ENCODE results near the gene USP9Y. TPM values are rescaled to one million over a fixed set of nuclear protein-coding genes. Genes with fewer than 3 reads are reported as not detected.

USP9Y gene
- total and polyA plus RNA-seq, 2 donors (not counting 3 experiments of a cell fraction or from before 2014, with no cell fraction given) = 13.6 to 17.4 TPM

DNA sequence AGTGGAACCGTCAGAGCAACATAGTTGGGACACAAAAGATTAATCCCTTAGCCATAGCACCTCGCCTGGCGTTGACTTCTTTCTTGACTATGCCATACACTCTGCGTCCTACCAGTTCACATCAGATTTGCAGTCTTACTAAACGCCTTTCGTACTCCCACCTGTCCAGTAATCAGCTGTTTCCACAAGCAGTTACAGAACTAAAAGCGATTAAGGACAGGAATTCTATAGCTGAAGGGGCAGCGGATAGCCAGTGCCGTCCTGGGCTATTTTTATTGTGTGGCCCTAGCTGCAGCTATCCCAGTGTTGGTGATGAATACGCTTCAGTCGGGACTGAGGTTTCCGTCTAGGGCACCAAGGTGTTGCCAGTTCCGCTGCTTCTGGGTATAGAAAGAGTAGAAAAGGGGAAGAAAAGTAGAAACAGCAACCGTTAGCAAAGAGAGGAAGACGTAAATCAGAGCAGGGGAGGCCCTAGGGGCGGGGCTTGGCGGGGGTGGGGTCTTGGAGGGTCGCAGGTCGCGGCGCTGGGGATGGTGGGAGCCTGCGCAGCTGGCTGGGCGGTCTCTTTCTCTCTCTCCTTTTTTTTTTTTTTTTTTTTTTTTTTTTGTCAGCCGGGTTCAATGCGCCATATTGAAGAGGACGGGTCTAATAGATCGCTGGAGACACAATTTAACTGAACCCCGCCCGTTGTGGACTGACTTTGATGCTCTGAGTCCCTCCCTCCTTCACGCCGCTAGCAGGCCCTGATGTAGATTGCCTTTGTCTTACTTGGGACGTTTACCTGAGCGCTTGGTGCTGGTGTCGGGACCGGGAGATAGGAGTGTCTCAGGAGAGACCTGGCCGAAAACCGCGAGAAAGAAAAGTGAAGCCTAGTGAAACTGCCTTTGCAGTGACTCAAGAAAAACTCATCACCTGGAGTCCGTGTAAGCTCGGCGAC, 39.0 kb upstream of the USP9Y start:
- Histone ChIP-seq H3K27ac (ENCODE audit: insufficient read depth, low read depth, low read length) (peak overlapping the region; percentile 93), H3K27me3 (ENCODE audit: control insufficient read depth in 2 of 2, insufficient read depth in 2 of 2, low read length in 2 of 2) (no peaks in the 10 kb centered on the region), H3K79me2 (ENCODE audit: control insufficient read depth, insufficient read depth, low read length) (peaks cover 38% of the 10 kb centered on the region), H2AFZ (ENCODE audit: low read depth, low read length) (peak overlapping the region; percentile 97), H3K9me3 (replicated peaks; ENCODE audit: control insufficient read depth, insufficient read depth, low read length) (no peaks in the 10 kb centered on the region), H3K9ac (replicated peaks; ENCODE audit: extremely low read depth, insufficient read depth, low read length) (peak overlapping the region; percentile 99), H3K4me2 (ENCODE audit: insufficient read depth, low read length) (peak overlapping the region; percentile 98), H3K4me1 (ENCODE audit: control insufficient read depth, extremely low read depth, insufficient read depth, low read length) (peaks cover 13% of the 10 kb centered on the region), H3K36me3 (ENCODE audit: control insufficient read depth in 2 of 2, extremely low read depth in 1 of 2, insufficient read depth in 2 of 2, low read length in 2 of 2) (no peaks in the 10 kb centered on the region), H3K9me1 (replicated peaks; ENCODE audit: control insufficient read depth, extremely low read depth, insufficient read depth, low read length) (no peaks in the 10 kb centered on the region), H3K4me3 (replicated peaks in 1 of 3; ENCODE audit: insufficient read depth in 1 of 3, low read depth in 1 of 3, low read length in 3 of 3) (peak overlapping the region; percentile 69 to 99 (median 97)), H4K20me1 (replicated peaks; ENCODE audit: control insufficient read depth, extremely low read depth, insufficient read depth, low read length) (no peaks in the 10 kb centered on the region)
- intact Hi-C loops (cut with micrococcal nuclease) (loop anchor here (5.0 to 10.0 kb wide), 2 partner anchors 110 to 243 kb away; partner anchors contain the start of gene DDX3Y), dilution Hi-C loops (cut with MboI; ENCODE audit: extremely low pct_ligation_motif_present, low sequenced_read_pairs) (no loop called here)
- ChIA-PET POLR2A (interaction anchor here (0.6 to 0.7 kb wide), 2 partner anchors 60 to 461 kb away, joined by 3 read pairs; no protein-coding TSS in a partner anchor), CTCF (no interaction called here)
- FAIRE-seq = peak; percentile 43
- BruUV-seq (replicated peaks) = TSS peak; percentile 69
- TF ChIP-seq, protein P1, sequence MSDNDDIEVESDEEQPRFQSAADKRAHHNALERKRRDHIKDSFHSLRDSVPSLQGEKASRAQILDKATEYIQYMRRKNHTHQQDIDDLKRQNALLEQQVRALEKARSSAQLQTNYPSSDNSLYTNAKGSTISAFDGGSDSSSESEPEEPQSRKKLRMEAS (IDR thresholded peaks at IDR 0.05; ENCODE audit: insufficient read depth, insufficient read length) = no peak
- no peak for TF ChIP-seq EZH2 (IDR thresholded peaks at IDR 0.05; ENCODE audit: borderline replicate concordance, low read depth, low read length, severe bottlenecking)
- no peak for TF ChIP-seq GATA2 (IDR thresholded peaks at IDR 0.05; ENCODE audit: insufficient read depth, insufficient read length, low read depth, low read length)
- no peak for TF ChIP-seq POLR2A (IDR thresholded peaks at IDR 0.05; ENCODE audit: low read depth, low read length)
- no peak for TF ChIP-seq JUN (IDR thresholded peaks at IDR 0.05; ENCODE audit: borderline replicate concordance, insufficient read depth, insufficient read length, low read depth)
- no peak for TF ChIP-seq MYC (IDR thresholded peaks at IDR 0.05; ENCODE audit: low read depth, low read length)
- no peak for TF ChIP-seq CTCF (IDR thresholded peaks at IDR 0.05; ENCODE audit: extremely low read depth in 1 of 2, insufficient read depth in 1 of 2, low read depth in 1 of 2, low read length in 2 of 2)
- TF ChIP-seq POLR2AphosphoS5 (IDR thresholded peaks at IDR 0.05; ENCODE audit: insufficient read depth, low read depth, low read length) = no peak
- no peak for TF ChIP-seq FOS (IDR thresholded peaks at IDR 0.05; ENCODE audit: borderline replicate concordance, insufficient read depth, low read length)
- DNase-seq (ENCODE audit: low read depth, low spot score) = peak; percentile 75
